Stimulated activated CD8-positive, alpha-beta memory T cell treated with anti-CD3 and anti-CD28 coated beads, Interleukin-4, amount 100 ng/mL, for 24 hours (primary cell): ENCODE measurements around the gene UGT1A10.
"Not testable (repeated sequence)": the region's sequence is repeated elsewhere in the genome, so short reads cannot be mapped to it uniquely, and the experiment has no call there.

Experiments used
- DNase-seq: peaks from one replicate; pipeline ENCODE4 v3.0.0-alpha.2; 2020; ENCODE audit warnings: low read depth

UGT1A10 gene

DNA sequence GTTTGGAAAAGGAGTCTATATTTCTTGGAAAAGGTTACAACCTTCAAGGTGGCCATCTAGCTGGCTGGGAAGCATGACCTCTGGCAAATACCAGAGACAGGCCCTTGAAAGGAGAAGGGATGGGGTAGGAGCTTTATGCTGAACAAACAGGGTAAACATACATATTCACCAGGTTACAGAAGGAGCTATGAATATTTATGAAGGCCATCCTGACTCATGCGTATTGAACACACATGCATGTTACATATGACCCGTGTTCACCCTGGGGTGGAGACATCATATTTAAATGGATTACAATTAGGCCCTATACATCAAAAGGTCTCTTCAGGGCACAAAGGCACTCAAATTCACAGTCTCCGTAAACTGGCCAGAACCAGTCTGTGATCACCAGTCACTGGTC is 19.7 kb downstream of the UGT1A10 start:
- not testable (repeated sequence) for DNase-seq

DNA sequence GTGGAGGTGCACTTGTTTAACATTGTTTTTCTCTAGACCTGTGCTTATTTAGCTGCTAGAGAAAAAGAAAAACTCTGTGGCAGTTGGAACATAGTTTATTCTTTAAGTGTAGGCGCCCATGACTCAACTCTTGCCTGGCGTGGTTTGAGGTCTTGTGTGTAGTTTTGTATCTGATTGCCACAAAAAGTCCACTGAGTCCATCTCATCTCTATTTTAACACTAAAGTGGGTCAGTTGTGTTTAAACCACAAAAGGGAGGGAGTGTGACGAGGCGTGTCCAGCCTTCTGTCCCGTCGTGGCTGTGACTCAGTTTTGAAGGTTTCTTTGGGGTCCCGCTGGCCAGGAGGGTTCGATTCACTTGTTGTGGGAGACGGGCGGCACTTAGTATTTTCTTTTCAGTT is 20.2 kb downstream of the UGT1A10 start:
- no peak for DNase-seq

DNA sequence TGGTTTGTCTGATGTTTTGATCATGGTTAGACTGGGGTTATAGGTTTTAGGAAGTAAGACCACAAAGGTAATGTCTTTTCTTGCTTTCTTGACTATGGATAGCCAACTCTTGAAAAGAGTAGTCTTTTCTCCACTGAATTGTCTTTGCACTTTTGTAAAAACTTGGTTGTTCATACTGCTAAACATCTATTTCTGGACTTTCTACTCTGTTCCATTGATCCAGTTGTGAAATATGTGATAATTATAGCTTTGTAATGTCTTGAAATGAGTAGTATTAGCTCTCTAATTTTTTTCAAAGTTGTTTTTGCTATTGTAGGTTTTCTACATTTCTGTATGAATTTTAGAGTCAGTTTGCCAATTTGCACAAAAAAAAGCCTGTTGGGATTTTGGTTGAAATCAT is 22.4 kb downstream of the UGT1A10 start:
- no peak for DNase-seq

DNA sequence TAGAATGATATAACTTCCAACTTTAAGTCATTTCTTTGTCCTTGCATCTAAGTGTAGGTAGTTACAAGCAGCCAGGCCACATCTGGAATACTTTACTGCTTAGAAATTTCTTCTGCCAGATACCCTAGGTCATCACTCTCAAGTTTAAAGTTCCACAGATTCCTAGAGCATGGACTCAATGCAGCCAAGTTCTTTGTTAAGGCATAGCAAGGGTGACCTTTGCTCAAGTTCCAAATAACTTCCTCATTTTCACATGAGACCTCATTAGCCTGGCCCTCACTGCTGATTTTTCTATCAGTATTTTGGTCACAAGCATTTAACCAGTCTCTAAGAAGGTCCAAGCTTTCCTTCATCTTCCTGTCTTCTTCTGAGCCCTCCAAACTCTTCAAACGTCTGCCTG is 27.7 kb downstream of the UGT1A10 start:
- no peak for DNase-seq

DNA sequence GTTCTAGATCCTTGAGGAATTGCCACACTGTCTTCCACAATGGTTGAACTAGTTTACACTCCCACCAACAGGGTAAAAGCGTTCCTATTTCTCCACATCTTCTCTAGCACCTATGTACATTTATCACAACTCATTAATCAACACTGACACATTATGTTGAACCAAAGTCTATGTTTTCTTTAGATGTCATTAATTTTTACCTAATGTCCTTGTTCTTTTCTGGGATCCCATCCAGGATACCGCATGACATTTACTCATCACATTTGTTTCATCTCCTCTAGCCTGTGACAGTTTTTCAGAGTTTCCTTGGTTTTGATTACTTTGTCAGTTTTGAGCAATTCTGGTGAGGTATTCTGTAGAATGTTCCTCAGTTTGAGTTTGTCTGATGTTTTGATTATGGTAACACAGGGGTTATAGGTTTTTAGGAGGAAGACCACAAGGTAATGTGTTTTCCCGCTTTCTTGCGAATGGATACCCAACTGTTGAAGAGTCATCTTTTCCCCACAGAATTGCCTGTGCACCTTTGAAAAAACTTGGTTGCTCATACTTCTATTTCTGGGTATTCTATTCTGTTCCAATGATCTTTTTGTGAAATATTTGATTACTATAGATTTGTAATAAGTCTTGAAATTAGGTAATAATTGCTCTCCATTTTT is 32.5 kb downstream of the UGT1A10 start:
- DNase-seq = no peak

- no peak for DNase-seq
Observed at GRCh38 chr2:233671290-233672161, 35.3 kb downstream of the UGT1A10 start, which contains the start of gene UGT1A9. Gene UGT1A9 (plus strand): TSS chr2:233671898. CDS start chr2:233671935, 37 bp downstream.

DNA sequence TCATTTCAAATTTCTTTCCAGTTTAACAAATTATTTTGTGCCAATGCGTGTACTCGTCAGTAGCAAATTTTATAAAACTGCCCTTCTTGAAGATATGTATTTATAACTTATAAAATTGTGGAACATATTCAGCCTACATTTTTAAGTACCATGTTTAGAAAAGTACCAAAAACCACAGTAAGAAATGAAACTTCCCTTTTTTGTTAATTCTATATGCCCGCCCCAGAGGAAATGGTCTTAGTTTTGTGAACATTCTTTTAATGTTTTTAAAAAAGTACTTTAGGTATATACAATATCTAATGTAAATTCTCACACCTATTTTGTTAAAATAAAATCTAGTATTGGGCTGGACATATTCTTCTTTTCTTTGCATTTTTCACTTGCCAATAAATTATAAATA is 36.6 kb downstream of the UGT1A10 start:
- DNase-seq = no peak

DNA sequence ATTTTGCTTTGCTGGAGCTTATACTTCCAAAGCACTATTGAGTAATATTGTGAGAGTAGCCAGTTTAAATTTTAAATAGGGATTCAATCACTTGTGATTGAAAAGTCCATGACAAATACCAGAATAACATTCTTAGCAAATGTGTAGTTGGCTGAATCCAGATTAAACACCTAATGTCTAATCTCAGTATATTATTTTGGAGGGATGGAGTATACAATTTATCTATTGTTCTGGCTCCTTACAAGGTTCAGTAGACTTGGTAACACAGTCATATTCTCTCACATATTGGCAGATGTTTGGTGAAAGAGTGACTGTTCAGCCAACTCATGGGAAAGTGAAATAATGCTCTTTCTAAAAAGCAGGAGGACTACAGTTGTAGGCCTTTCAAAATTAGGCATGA is 37.6 kb downstream of the UGT1A10 start:
- no peak for DNase-seq

- DNase-seq = no peak
Observed at GRCh38 chr2:233674314-233674713, 38.1 kb downstream of the UGT1A10 start.

GRCh38 chr2:233674995-233675394 is 38.7 kb downstream of the UGT1A10 start:
- no peak for DNase-seq

DNA sequence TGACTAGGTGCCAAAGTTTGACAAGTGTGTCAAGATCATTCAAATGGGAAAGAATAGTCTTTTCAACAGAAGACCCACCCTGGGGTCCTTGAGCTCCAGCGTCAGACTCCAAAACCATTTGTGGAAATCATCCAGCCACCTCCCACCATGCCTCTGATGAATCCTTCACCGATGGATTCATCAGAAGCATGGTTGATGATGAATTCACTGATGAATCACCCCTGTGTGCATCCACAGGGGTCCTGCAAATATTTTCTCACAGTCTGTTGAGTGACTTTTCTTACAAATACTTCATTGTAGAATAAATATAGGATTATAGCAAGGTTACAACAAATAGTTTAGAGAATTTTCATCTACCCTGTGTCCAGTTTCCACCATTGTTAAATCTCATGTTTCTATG is 39.8 kb downstream of the UGT1A10 start:
- DNase-seq = no peak

DNA sequence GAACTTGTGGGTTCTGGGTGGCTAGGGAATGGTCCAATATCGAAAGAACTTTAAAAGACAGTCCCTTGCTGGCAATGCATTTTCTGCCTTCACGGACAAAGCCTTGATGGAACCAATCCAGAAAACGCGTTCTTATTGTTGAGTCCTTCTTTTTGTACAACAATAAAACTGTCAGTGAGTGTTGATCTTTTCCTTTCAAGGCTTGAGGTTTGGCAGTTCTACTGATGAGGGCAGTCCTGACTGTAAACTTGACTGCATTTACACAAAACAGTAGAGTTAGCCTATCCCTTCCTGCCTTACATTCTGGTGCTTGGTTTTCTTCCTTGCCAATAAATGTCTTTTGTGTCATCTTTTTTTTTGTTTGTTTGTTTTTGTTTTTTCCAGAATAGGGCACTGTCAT is 42.9 kb downstream of the UGT1A10 start:
- no peak for DNase-seq

DNA sequence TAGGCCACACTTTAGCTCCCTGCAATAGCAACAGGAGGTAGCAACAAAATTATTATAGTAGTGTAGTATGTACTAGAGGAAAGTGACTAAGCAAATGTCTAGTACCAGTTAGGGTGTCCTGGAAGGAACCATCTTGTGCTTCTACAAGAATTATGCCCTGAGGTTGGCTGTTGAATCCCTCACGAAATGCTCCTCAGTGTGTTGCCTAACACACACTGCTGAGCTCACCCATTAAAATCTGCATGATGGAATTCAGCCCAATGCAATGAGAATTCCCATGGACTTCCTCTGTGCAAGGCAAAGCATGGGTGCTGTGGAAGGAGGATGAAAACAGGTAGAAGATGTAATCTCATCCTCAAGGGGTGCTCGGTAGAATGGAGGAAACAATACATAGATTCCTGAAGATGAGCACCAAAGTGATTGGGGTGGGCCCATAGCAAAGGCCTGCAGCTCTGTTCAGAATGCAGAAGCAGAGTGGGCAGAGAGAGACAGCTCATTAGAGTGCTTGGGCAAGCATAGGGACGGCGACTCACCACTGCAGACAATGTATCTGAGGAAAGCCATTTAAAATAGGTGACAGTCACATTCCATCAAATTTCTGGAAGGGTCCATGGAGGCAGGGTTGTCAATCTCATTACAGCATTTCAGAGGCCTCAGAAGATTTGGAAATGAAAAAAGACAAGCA is 44.3 kb downstream of the UGT1A10 start:
- no peak for DNase-seq

GRCh38 chr2:233681521-233682099 is 45.4 kb downstream of the UGT1A10 start, which contains the start of gene UGT1A7:
Gene UGT1A7 (plus strand): TSS chr2:233681901. CDS start chr2:233681938, 37 bp downstream.
- no peak for DNase-seq

- DNase-seq = no peak
Observed at GRCh38 chr2:233684640-233685039, 48.4 kb downstream of the UGT1A10 start.

DNA sequence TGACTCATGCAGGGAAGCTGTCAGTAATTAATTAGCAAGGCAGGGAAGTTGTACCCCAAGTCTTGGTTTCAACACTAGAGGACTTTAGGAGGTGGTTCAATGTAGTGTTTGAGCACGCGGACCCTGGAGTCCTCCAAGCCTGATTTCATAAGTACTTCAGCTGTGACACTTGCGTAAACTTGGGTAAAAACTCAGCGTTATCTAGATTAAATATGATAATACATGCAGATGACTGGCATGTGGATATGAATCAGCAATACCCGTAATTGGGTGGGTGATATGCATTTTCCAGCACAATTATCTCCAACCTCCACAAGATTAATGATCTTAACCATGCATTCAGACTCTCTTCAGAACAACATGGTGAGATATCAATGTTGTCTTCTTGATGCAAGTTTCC is 50.7 kb downstream of the UGT1A10 start:
- DNase-seq = no peak

- DNase-seq = no peak
Observed at GRCh38 chr2:233688341-233688740, 52.1 kb downstream of the UGT1A10 start.

DNA sequence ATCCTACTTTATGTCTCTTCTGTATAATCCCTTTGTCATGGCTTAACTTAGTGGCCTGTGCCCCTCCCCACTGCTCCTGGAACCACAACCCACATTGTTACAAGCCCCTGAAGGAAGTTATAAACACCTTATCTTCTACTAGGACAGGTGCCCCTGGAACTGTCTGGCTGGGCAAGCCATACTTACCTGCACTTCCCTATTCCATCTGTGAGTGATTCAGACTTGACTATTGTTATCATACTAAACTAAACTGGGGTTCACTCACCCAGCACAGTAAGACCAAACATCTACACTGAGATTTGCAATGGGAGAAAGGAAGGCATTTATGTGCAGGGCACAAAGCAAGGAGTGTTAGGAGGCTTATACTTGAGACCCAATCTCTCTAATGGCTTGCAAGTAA is 52.8 kb downstream of the UGT1A10 start:
- no peak for DNase-seq

DNA sequence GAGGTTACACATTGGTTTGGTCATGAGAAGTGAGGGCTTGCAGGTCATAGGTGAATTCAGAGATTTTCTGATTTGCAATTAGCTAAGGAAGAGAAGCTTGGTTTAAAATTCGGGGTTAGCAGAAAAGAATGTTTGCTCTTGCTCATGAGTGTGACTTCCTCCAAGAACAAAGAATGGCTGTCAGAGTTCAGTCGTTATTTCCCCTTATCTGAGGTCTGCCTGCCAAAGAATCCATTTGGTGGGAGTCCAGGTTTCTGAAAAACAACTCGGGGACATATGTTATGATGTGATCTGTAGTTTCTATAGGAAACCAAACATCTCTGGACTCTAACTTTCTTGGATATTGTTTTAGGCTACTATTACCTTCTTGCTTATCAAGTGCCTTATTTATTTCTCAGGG is 53.3 kb downstream of the UGT1A10 start:
- DNase-seq = no peak

GRCh38 chr2:233690444-233690843 is 54.2 kb downstream of the UGT1A10 start:
- no peak for DNase-seq

DNA sequence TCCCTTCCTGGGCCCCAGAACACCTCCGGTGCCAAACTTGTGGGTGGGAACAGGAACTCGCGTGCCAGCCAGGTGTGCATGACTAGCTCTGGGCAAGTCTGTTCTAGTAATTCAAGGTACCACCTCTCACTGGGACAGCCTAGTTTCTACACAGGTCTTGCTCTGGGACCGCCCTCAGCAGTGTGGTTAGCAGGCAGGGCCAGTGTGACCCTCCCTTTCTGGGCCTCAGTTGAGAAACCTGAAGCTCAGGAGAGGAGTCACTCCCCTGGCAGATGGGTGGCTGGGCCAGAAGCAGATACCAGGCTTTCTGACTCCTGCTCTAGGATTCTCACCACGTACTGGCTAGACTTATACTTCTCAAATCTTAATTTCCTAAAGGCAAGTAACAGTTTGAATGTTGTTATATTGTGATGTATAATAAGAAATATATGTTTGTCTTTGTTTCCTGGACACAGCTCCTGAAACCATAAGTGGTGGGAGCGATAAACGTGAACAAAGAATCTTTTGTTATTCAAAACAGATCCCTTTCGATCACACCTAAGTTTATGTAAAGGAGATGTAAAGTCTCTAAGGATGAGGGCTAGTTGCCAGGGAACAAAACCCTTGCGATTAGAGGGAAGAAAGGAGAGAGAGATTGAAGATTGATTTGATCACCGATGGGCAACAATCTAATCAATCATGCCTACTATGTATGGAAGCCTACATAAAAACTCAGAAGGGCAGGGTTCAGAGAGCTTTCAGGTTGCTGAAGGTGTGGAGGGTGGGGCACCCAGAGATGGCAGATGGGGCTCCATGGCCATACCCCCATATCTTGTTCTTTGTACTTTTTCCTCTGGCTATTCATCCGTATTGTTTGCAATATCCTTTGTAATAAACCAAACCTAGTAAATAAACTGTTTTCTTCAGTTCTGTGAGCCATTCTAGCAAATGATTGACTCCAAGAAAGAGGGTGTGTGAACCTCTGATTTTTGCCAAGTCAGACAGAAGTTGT is 55.5 kb downstream of the UGT1A10 start:
- no peak for DNase-seq
